ENCODE results near the gene MEOX2.

MEOX2 gene

GRCh38 chr7:15648461-15648961 lies 38.0 kb downstream of the MEOX2 start:
- TF ChIP-seq, protein P1, sequence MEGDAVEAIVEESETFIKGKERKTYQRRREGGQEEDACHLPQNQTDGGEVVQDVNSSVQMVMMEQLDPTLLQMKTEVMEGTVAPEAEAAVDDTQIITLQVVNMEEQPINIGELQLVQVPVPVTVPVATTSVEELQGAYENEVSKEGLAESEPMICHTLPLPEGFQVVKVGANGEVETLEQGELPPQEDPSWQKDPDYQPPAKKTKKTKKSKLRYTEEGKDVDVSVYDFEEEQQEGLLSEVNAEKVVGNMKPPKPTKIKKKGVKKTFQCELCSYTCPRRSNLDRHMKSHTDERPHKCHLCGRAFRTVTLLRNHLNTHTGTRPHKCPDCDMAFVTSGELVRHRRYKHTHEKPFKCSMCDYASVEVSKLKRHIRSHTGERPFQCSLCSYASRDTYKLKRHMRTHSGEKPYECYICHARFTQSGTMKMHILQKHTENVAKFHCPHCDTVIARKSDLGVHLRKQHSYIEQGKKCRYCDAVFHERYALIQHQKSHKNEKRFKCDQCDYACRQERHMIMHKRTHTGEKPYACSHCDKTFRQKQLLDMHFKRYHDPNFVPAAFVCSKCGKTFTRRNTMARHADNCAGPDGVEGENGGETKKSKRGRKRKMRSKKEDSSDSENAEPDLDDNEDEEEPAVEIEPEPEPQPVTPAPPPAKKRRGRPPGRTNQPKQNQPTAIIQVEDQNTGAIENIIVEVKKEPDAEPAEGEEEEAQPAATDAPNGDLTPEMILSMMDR (conservative IDR thresholded peaks at IDR 0.05; ENCODE audit: low read depth, low read length): no peak
- no peak for DNase-seq (ENCODE audit: low read depth)
- no peak overlapping the region for H3K4me3 ChIP-seq (ENCODE audit: low read depth, low read length)

DNA sequence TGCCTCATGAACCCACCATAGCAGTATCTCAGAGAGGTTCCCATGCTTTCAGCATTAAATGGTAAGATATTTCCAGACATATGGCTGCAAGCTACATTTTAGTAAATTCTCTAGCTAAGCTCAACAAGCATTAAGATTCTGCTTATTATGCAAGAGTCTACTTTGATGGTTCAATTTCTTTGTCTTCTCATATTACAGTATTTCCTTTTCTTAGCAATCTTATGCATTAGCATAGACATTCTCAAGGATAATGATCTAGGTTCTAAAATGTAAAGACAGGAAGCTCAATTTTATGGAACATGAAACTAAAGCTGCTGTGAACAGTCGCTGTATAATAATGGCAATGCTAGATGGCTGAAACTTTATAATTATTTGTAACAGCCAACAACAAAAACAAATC lies 39.2 kb downstream of the MEOX2 start:
- no peak for DNase-seq (ENCODE audit: low read depth)
- no peak overlapping the region for H3K4me3 ChIP-seq (ENCODE audit: low read depth, low read length)
- TF ChIP-seq, protein P1 (conservative IDR thresholded peaks at IDR 0.05; ENCODE audit: low read depth, low read length): no peak

DNA sequence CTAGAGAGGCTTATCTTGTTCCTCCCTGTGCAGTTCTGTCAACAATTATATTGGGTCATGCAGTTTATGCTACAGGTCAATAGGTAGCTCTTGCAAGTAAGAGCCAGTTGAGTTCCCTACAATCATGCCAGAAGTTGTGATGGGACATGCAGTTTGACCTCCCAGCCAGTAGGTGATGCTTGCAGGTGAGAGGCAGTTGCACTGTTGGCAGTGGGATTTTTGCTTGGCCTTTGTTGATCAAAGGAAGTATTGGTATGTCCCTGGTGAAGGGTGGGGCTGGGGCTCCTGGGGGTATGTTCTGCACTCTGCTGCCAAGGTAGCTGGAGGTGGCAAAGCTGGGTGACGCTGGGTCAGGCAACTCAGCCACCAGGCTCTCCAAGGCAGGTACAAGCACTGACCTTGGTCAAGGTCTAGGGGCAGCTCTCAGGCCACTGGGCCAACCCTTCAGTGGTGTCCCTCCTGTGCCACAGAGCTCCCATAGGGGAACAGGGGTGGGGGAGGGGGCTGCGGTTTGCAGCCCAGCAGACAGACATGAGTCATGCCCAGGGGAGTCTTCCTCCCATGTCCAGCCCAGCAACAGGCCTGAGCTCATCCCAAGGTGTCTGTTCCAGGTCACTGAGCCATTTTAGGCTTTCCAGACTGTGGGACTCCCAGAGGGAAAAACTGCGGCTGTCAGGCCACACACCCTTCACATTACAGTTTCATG lies 43.3 kb downstream of the MEOX2 start:
- TF ChIP-seq, protein P1 (conservative IDR thresholded peaks at IDR 0.05; ENCODE audit: low read depth, low read length): no peak
- DNase-seq (ENCODE audit: low read depth): no peak
- H3K4me3 ChIP-seq (ENCODE audit: low read depth, low read length): no peak overlapping the region

DNA sequence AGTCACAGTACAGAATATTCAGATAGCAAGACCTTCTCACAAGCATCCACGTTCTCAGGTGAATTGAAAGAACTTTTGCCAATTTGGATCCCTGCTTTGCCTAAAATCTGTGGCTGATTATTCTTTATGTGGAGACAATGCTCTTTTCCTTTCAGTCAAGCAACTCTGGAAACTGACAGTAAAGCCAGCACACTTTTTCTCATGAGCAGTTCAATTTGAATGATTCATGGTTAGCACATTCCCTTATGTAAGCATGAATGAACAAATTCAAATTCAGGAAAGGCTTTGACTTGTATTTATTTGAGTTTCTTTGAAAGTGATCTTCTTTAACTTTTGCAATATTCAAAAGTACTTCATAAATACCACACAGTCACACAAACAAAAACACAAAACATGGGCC lies 57.6 kb downstream of the MEOX2 start:
- TF ChIP-seq, protein P1 (conservative IDR thresholded peaks at IDR 0.05; ENCODE audit: low read depth, low read length): no peak
- DNase-seq (ENCODE audit: low read depth): peak; percentile 26
- H3K4me3 ChIP-seq (ENCODE audit: low read depth, low read length): no peak overlapping the region

GRCh38 chr7:15626041-15626440 lies 60.4 kb downstream of the MEOX2 start:
- TF ChIP-seq, protein P1 (conservative IDR thresholded peaks at IDR 0.05; ENCODE audit: low read depth, low read length): no peak
- peak; percentile 13 for DNase-seq (ENCODE audit: low read depth)

DNA sequence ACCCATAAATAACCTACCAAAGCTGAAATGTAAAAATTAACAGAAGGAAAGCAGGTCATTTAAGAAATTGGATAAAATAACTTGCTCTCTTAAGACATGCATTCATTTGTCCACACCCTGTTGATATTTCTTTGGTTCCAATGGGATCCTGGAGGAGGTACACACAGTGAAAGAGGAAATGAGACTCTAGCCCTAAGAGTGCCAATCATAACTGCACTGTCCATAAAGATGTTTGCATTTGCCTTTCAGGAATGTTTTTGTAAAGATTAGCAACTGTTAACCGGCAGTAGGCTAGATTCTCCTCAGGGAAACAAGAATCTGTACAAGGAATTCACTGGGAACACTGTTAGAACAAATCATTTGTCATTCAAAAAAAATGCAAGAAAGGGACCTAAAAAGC lies 61.0 kb downstream of the MEOX2 start:
- peak; percentile 13 for DNase-seq (ENCODE audit: low read depth)
- H3K4me3 ChIP-seq (ENCODE audit: low read depth, low read length): no peak overlapping the region
- TF ChIP-seq, protein P1 (conservative IDR thresholded peaks at IDR 0.05; ENCODE audit: low read depth, low read length): no peak

More at GRCh38 chr7:15626041-15626440, 60.4 kb downstream of the MEOX2 start:
- H3K4me3 ChIP-seq (ENCODE audit: low read depth, low read length): no peak overlapping the region

DNA sequence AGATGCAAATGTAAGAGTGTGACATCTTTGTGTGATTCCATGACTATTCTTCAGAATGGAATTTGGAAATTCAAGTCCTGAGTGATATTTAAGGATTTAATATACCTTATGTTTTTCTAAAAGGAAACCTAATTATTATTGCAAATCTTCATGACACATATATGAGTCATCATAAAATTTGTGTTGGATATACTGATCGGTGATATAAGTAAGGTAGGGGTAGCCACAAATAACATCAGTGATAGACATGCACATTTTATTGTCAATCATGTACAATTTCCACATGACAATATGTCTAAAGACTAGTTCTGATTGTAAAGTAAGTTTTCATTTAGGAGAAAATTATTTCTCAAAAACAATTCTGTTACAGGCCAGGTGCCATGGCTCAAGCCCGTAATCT lies 65.0 kb downstream of the MEOX2 start:
- TF ChIP-seq, protein P1 (conservative IDR thresholded peaks at IDR 0.05; ENCODE audit: low read depth, low read length): no peak
- no peak for DNase-seq (ENCODE audit: low read depth)
- no peak overlapping the region for H3K4me3 ChIP-seq (ENCODE audit: low read depth, low read length)
